Aorta (tissue), 5 donors: ENCODE results near the gene ATG2B. TPM values are rescaled to one million over a fixed set of nuclear protein-coding genes. Genes with fewer than 3 reads are reported as not detected.

Source experiments
- ATAC-seq: fragments of 200-7000 bp; cut with Tn5 transposase; one replicate; pipeline ENCODE4 v1.9.1; 2022; ENCODE audit warnings: moderate library complexity; ENCODE audit not compliant: low FRiP score
- DNase-seq, 2 donors: peaks; one replicate each; pipeline ENCODE4 v3.0.0-alpha.2; 2020
- H3K27ac ChIP-seq, 2 donors: one replicate each; pipeline ENCODE4 v1.5.1; 2013; ENCODE audit warnings: low read length in 2 of 2, mild to moderate bottlenecking in 2 of 2, moderate library complexity in 2 of 2, control low read depth in 1 of 2, inconsistent platforms in 1 of 2, low read depth in 1 of 2
- H3K27me3 ChIP-seq, 2 donors: one replicate each; pipeline ENCODE4 v1.6.1; 2013; ENCODE audit warnings: control low read depth in 1 of 2, low read length in 1 of 2, mild to moderate bottlenecking in 1 of 2, moderate library complexity in 1 of 2; ENCODE audit not compliant: insufficient read depth in 2 of 2, control insufficient read depth in 1 of 2
- H3K36me3 ChIP-seq, 2 donors: one replicate each; pipeline ENCODE4 v1.6.1; 2013; ENCODE audit warnings: control low read depth in 1 of 2, low read length in 1 of 2, mild to moderate bottlenecking in 1 of 2; ENCODE audit not compliant: insufficient read depth in 2 of 2, control insufficient read depth in 1 of 2
- H3K4me1 ChIP-seq, 2 donors: one replicate each; pipeline ENCODE4 v1.6.1; 2013; ENCODE audit warnings: low read length in 2 of 2, control low read depth in 1 of 2, mild to moderate bottlenecking in 1 of 2, moderate library complexity in 1 of 2; ENCODE audit not compliant: insufficient read depth in 2 of 2, control insufficient read depth in 1 of 2
- H3K4me3 ChIP-seq, 2 donors: one replicate each; pipeline ENCODE4 v1.5.1; 2013; ENCODE audit warnings: low read length in 2 of 2, control low read depth in 1 of 2, mild to moderate bottlenecking in 1 of 2
- H3K9me3 ChIP-seq: one replicate; pipeline ENCODE4 v1.6.1; 2013; ENCODE audit warnings: mild to moderate bottlenecking, low read length; ENCODE audit not compliant: control insufficient read depth
- WGBS, 2 donors: extraction: QIAGEN DNeasy Blood & Tissue Kit; methylation state at CpG; one replicate each; pipeline ENCODE4 v1.1.7; 2013; 5-methylcytosine and 5-hydroxymethylcytosine counted together
- intact Hi-C, 2 donors: fragments of 100-400 bp; cut with DNase I; formaldehyde crosslinking; loops; one replicate each; pipeline versions ENCODE4 v1.14.2 to v1.15.0; 2022
- polyA plus RNA-seq, 2 donors: library from polyadenylated mRNA; stranded (reverse); fragments of 200-250 nt; gene quantifications; one replicate each; pipeline ENCODE4 v1.2.3, GENCODE V29; 2013
- total RNA-seq, 2 donors: library from RNA; stranded (reverse); fragmentation: NEBNext Ultra II Directional; extraction: Animal tissue kit (Norgen Biotek cat#: 25700); gene quantifications; one replicate each; pipeline ENCODE4 v1.2.1, GENCODE V29; 2021
- donor health status: healthy with polysubstance abuse.
- donor health status: Bipolar disorder and iron deficiency.
- donor health status: DM: no; HTN: no; CAD: no.
- donor health status: DM: no; HTN: no; CAD: no.
- donor health status: DM: yes; HTN: yes; CAD: no.

Gene ATG2B
- total and polyA plus RNA-seq, 4 donors, result 1.5 to 36.7 (median 14.4) TPM

DNA sequence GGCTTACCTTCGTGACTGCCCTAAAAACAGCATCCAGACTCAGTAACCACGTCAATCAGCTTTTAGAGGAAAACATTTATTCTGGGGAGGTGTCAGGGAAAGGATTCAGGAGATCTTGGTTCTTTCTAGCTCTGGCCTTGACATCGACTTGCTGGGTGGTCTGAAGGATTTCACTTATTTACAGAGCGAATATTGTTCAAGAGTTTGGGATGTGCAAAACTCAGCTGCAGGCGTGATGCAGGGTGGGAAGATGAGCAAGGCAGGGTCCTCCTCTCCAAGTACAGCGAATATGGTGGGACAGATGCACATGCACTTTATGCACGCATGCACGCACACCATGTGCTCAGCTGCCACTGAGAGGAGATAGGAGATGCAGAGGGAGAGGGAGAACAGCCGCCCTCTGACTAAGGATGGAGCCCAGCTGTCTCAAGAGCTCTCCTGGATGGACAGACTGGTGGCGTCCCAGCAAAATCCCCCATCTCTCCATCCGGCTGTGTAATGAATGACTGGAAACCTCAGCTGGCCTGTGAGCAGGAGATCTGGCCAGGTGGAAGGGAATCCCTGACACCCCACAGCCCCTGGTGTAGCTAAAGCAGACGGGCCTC lies 131.5 kb downstream of the ATG2B start:
- Histone ChIP-seq H3K36me3 (no peaks in the 10 kb centered on the region), H3K4me1 (no peaks in the 10 kb centered on the region), H3K27me3 (no peaks in the 10 kb centered on the region), H3K27ac (no peak overlapping the region), H3K9me3 (peaks cover 5% of the 10 kb centered on the region), H3K4me3 (no peak overlapping the region)
- intact Hi-C loops, result no loop called here
- no peak for ATAC-seq
- WGBS, 2 donors, result 84 to 87% methylated on average over 12 of the region's 12 CpGs
- DNase-seq, result no peak

DNA sequence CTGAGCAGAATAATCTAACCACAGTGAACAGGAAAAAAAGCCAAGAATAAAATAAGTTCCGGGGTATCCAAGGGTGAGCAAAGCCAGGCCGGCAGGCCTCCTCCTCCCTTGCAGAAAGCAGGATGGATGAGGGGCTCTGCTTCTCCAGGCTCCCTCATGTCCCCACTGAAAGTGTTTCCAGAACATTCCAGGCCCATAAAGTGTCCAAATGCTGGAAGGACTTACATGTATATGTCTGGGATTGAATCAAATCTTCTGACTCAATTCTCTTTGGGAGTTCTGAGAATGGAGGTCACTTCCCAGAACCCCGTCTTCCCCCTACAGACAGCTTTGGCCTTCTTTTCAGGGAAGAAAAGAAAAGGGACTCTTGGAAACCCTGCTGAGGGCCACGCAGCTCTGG lies 132.1 kb downstream of the ATG2B start:
- DNase-seq (no peak), ATAC-seq (no peak)
- H3K36me3 ChIP-seq, result no peaks in the 10 kb centered on the region
- no peak overlapping the region for H3K4me3 ChIP-seq
- WGBS, 2 donors, result 74 to 77% methylated on average over 4 of the region's 4 CpGs
- intact Hi-C loops, result no loop called here
- H3K27me3 ChIP-seq, result no peaks in the 10 kb centered on the region
- H3K27ac ChIP-seq, result no peak overlapping the region
- no peaks in the 10 kb centered on the region for H3K4me1 ChIP-seq
- peaks cover 5% of the 10 kb centered on the region for H3K9me3 ChIP-seq

DNA sequence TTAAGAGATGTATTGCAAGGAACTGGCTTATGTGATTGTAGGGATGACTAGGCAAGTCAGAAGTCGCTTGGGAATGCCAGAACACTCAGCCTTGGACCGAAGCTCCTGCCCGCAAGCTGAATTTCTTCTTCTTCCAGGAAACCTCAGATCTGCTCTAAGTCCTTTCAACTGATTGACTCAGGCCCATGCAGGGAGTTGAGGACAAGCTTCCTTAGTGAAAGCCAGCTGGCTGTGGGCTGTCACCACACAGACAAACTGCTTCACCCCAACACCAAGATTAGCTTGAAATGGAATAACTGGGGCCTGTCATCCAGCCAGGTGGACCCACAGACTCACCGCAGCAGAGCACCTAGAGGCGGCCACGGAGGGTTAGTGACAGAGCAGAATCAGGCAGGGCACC lies 133.8 kb downstream of the ATG2B start:
- WGBS, 2 donors, result 94 to 95% methylated on average over 6 of the region's 6 CpGs

More for the DNA sequence above, 133.8 kb downstream of the ATG2B start:
- H3K27me3 ChIP-seq, result no peaks in the 10 kb centered on the region
- no peak overlapping the region for H3K27ac ChIP-seq
- H3K4me1 ChIP-seq, result no peaks in the 10 kb centered on the region
- H3K36me3 ChIP-seq, result no peaks in the 10 kb centered on the region
- intact Hi-C loops, result no loop called here
- ATAC-seq (no peak), DNase-seq (no peak)
- no peak overlapping the region for H3K4me3 ChIP-seq
- H3K9me3 ChIP-seq, result peaks cover 5% of the 10 kb centered on the region

Other genes starting within 250 kb of the ATG2B start
- gene BDKRB2, start 158.5 kb downstream of the ATG2B start, total RNA-seq, result 10 to 100 TPM in 1 of 2 donors, 1 to 10 TPM in 1; 5.2 to 12.2 TPM
- gene BDKRB2, start 158.5 kb downstream of the ATG2B start, polyA plus RNA-seq, result not detected
- 1 to 10 TPM in 1 of 2 donors, under 1 TPM in 1; 0.36 to 2.8 TPM for gene BDKRB1, start 107.1 kb downstream of the ATG2B start, total RNA-seq
- under 1 TPM in 1 of 2 donors, not detected in 1; 0.18 TPM for gene BDKRB1, start 107.1 kb downstream of the ATG2B start, polyA plus RNA-seq
- 10 to 100 TPM; 11.2 to 17.2 TPM for gene GSKIP, start 185 bp upstream of the ATG2B start, total RNA-seq
- 10 to 100 TPM; 13.7 to 43.1 TPM for gene GSKIP, start 185 bp upstream of the ATG2B start, polyA plus RNA-seq
- 1 to 10 TPM in 1 of 2 donors, under 1 TPM in 1; 0.29 to 1.6 TPM for gene AK7, start 28.8 kb upstream of the ATG2B start, total RNA-seq
- gene AK7, start 28.8 kb upstream of the ATG2B start, polyA plus RNA-seq, result under 1 TPM in 1 of 2 donors, not detected in 1; 0.13 TPM
- 100 to 1,000 TPM; 161 to 184 TPM for gene PAPOLA, start 139.0 kb upstream of the ATG2B start, total RNA-seq
- 10 to 100 TPM; 48.4 to 71.6 TPM for gene PAPOLA, start 139.0 kb upstream of the ATG2B start, polyA plus RNA-seq